IMR-90 (cell line): ENCODE results near the gene TMEM132A. TPM values are rescaled to one million over a fixed set of nuclear protein-coding genes. Genes with fewer than 3 reads are reported as not detected.

Source experiments
- ATAC-seq: fragments of 200-7000 bp; cut with Tn5 transposase; 2 replicates; pipeline ENCODE4 v1.9.1; 2020; ENCODE audit warnings: low read depth, mild to moderate bottlenecking, moderate library complexity
- BruUV-seq: library from RNA; stranded (reverse); fragments of 400-500 nt; replicated peaks from 2 replicates; lab custom pipeline; 2021; lab: Mats Ljungman, UMichigan
- CTCF ChIA-PET: fragments of 300-600 bp; formaldehyde crosslinking; extraction: SDS; loops from one replicate; lab custom pipeline; 2021; ENCODE audit warnings: antibody characterized with exemption; lab: Yijun Ruan, JAX
- POLR2A ChIA-PET: fragments of 300-600 bp; sonication (Branson Sonifier 250); formaldehyde crosslinking; loops from one replicate; lab custom pipeline; 2022; ENCODE audit warnings: antibody characterized with exemption; ENCODE audit not compliant: unreplicated experiment; lab: Charles Lee
- DNase-seq: peaks from one replicate; pipeline ENCODE4 v3.0.0; 2013
- H2AFZ ChIP-seq: replicated peaks from 2 replicates; pipeline ENCODE3; 2013; ENCODE audit warnings: low read length, mild to moderate bottlenecking; ENCODE audit not compliant: poor library complexity
- H2AK5ac ChIP-seq: 2 replicates; pipeline ENCODE4 v1.6.1; 2013; ENCODE audit warnings: low read depth, low read length, inconsistent platforms
- H2AK9ac ChIP-seq: replicated peaks from 2 replicates; pipeline ENCODE3; 2013; ENCODE audit warnings: mild to moderate bottlenecking, low read depth, low read length, moderate library complexity; ENCODE audit not compliant: poor library complexity
- H2BK120ac ChIP-seq: 2 replicates; pipeline ENCODE4 v1.6.1; 2013; ENCODE audit warnings: low read depth, low read length, inconsistent platforms
- H2BK15ac ChIP-seq: 3 replicates; pipeline ENCODE4 v1.6.1; 2013; ENCODE audit warnings: low read depth, low read length, inconsistent platforms
- H2BK20ac ChIP-seq: 2 replicates; pipeline ENCODE4 v1.6.1; 2013; ENCODE audit warnings: low read depth, mild to moderate bottlenecking, inconsistent platforms, low read length, moderate library complexity
- H2BK5ac ChIP-seq: 2 replicates; pipeline ENCODE4 v1.6.1; 2013; ENCODE audit warnings: mild to moderate bottlenecking, low read depth, low read length, inconsistent platforms; ENCODE audit not compliant: poor library complexity, severe bottlenecking
- H3K14ac ChIP-seq: replicated peaks from 2 replicates; pipeline ENCODE4 v1.6.1; 2013; ENCODE audit warnings: low read depth, low read length, inconsistent platforms
- H3K18ac ChIP-seq: 2 replicates; pipeline ENCODE4 v1.6.1; 2013; ENCODE audit warnings: low read depth, low read length, control low read depth
- H3K23ac ChIP-seq: 2 replicates; pipeline ENCODE4 v1.6.1; 2013; ENCODE audit warnings: low read depth, low read length, inconsistent platforms
- H3K27ac ChIP-seq: 2 replicates; pipeline ENCODE4 v1.5.1; 2013; ENCODE audit warnings: mild to moderate bottlenecking, control low read depth, low read length; ENCODE audit not compliant: insufficient read depth
- H3K27me3 ChIP-seq: 2 replicates; pipeline ENCODE4 v1.6.1; 2013; ENCODE audit warnings: low read length; ENCODE audit not compliant: control insufficient read depth, insufficient read depth
- H3K36me3 ChIP-seq: 2 replicates; pipeline ENCODE4 v1.6.1; 2013; ENCODE audit warnings: low read length, mixed read lengths; ENCODE audit not compliant: control insufficient read depth, insufficient read depth
- H3K4ac ChIP-seq: 2 replicates; pipeline ENCODE4 v1.6.1; 2013; ENCODE audit warnings: low read depth, low read length, inconsistent platforms
- H3K4me1 ChIP-seq: 2 replicates; pipeline ENCODE4 v1.6.1; 2013; ENCODE audit warnings: low read length, mixed read lengths; ENCODE audit not compliant: control insufficient read depth, insufficient read depth
- H3K4me2 ChIP-seq: 2 replicates; pipeline ENCODE4 v1.6.1; 2013; ENCODE audit warnings: low read depth, mild to moderate bottlenecking, control low read depth, low read length, moderate library complexity
- H3K4me3 ChIP-seq: 2 replicates; pipeline ENCODE4 v1.5.1; 2013; ENCODE audit warnings: low read depth, mild to moderate bottlenecking, control low read depth, low read length, moderate library complexity; ENCODE audit not compliant: insufficient read depth
- H3K56ac ChIP-seq: 2 replicates; pipeline ENCODE4 v1.6.1; 2013; ENCODE audit warnings: low read length, inconsistent platforms; ENCODE audit not compliant: insufficient read depth; ENCODE audit errors: extremely low read depth
- H3K79me1 ChIP-seq, 2 experiments: 2 replicates each; pipeline ENCODE4 v1.6.1; 2013; ENCODE audit warnings: low read length in 2 of 2, inconsistent platforms in 1 of 2, low read depth in 1 of 2
- H3K9ac ChIP-seq: 2 replicates; pipeline ENCODE4 v1.6.1; 2013; ENCODE audit warnings: low read depth, low read length, control low read depth
- H3K9me1 ChIP-seq: 2 replicates; pipeline ENCODE4 v1.6.1; 2013; ENCODE audit warnings: low read length, inconsistent platforms; ENCODE audit not compliant: insufficient read depth
- H3K9me3 ChIP-seq: 2 replicates; pipeline ENCODE4 v1.6.1; 2013; ENCODE audit warnings: low read length; ENCODE audit not compliant: control insufficient read depth, insufficient read depth
- H4K20me1 ChIP-seq: 2 replicates; pipeline ENCODE4 v1.6.1; 2013; ENCODE audit warnings: low read length, inconsistent platforms; ENCODE audit not compliant: insufficient read depth
- H4K5ac ChIP-seq: 2 replicates; pipeline ENCODE4 v1.6.1; 2013; ENCODE audit warnings: mild to moderate bottlenecking, low read depth, low read length, control low read depth
- H4K8ac ChIP-seq, 2 experiments: 2 replicates each; pipeline ENCODE4 v1.6.1; 2013; ENCODE audit warnings: low read depth in 2 of 2, low read length in 2 of 2, control low read depth in 1 of 2, inconsistent platforms in 1 of 2
- H4K91ac ChIP-seq: 2 replicates; pipeline ENCODE4 v1.6.1; 2013; ENCODE audit warnings: low read depth, low read length, inconsistent platforms; ENCODE audit not compliant: insufficient read depth
- BHLHE40 ChIP-seq: fragments of 150-350 bp; IDR thresholded peaks from 2 replicates; pipeline ENCODE4 v1.6.1; 2016; ENCODE audit warnings: mild to moderate bottlenecking, low read depth, low read length
- CHD1 ChIP-seq: IDR thresholded peaks from 2 replicates; pipeline ENCODE4 v1.6.1; 2012; ENCODE audit warnings: low read depth, low read length, improper control_type of control experiment
- ELK1 ChIP-seq: fragments of 150-350 bp; IDR thresholded peaks from 2 replicates; pipeline ENCODE4 v1.6.1; 2016; ENCODE audit warnings: low read depth, mild to moderate bottlenecking, low read length, moderate library complexity, borderline replicate concordance
- FOS ChIP-seq: fragments of 150-350 bp; IDR thresholded peaks from 2 replicates; pipeline ENCODE4 v1.6.1; 2016; ENCODE audit warnings: low read depth, low read length
- MAFK ChIP-seq: IDR thresholded peaks from 2 replicates; pipeline ENCODE4 v1.6.1; 2012; ENCODE audit warnings: low read depth, low read length, improper control_type of control experiment
- MAZ ChIP-seq: IDR thresholded peaks from 2 replicates; pipeline ENCODE4 v1.6.1; 2012; ENCODE audit warnings: low read depth, mild to moderate bottlenecking, low read length, improper control_type of control experiment, moderate library complexity, borderline replicate concordance
- MXI1 ChIP-seq: IDR thresholded peaks from 2 replicates; pipeline ENCODE4 v1.6.1; 2012; ENCODE audit warnings: low read depth, mild to moderate bottlenecking, low read length, moderate library complexity, borderline replicate concordance
- NFE2L2 ChIP-seq: fragments of 150-350 bp; IDR thresholded peaks from 2 replicates; pipeline ENCODE4 v1.6.1; 2016; ENCODE audit warnings: low read depth, mild to moderate bottlenecking, low read length
- POLR2A ChIP-seq: IDR thresholded peaks from 2 replicates; pipeline ENCODE4 v1.6.1; 2012; ENCODE audit warnings: mild to moderate bottlenecking, low read depth, low read length
- RAD21 ChIP-seq: IDR thresholded peaks from 2 replicates; pipeline ENCODE4 v1.6.1; 2012; ENCODE audit warnings: low read length, improper control_type of control experiment
- RCOR1 ChIP-seq: IDR thresholded peaks from 2 replicates; pipeline ENCODE4 v1.6.1; 2012; ENCODE audit warnings: mild to moderate bottlenecking, low read length, improper control_type of control experiment; ENCODE audit not compliant: insufficient replicate concordance
- RFX5 ChIP-seq: IDR thresholded peaks from 2 replicates; pipeline ENCODE4 v1.8.0; 2012; ENCODE audit warnings: low read depth, mild to moderate bottlenecking, low read length, moderate library complexity
- SMC3 ChIP-seq: fragments of 150-350 bp; IDR thresholded peaks from 2 replicates; pipeline ENCODE4 v1.6.1; 2016; ENCODE audit warnings: low read depth, mild to moderate bottlenecking, antibody characterized with exemption, low read length, moderate library complexity
- WGBS, 2 experiments: methylation state at CpG; one replicate each; pipeline versions ENCODE4 v1.1.5 to v1.1.7; 2013; ENCODE audit warnings: missing lambda C conversion rate in 2 of 2; ENCODE audit not compliant: insufficient read length in 1 of 2; ENCODE audit errors: extremely low coverage in 2 of 2; 5-methylcytosine and 5-hydroxymethylcytosine counted together
- dilution Hi-C: fragments of 300-500 bp; cut with HindIII; formaldehyde crosslinking; loops from one replicate; pipeline ENCODE4 v1.14.3; 2018; ENCODE audit warnings: low sequenced_read_pairs; ENCODE audit not compliant: unreplicated experiment
- in situ Hi-C: fragments of 300-500 bp; cut with MboI; formaldehyde crosslinking; loops from 3 replicates; pipeline ENCODE4 v1.14.3; 2019; ENCODE audit warnings: low sequenced_read_pairs, inconsistent platforms, mixed read lengths
- intact Hi-C: fragments of 100-400 bp; cut with micrococcal nuclease; formaldehyde crosslinking; loops from 2 replicates; pipeline ENCODE4 v1.10.0; 2022
- polyA plus RNA-seq, 3 experiments: library from polyadenylated mRNA; depleted of rRNA; stranded (reverse); fragments of >200 nt; gene quantifications; 2 replicates each; pipeline ENCODE4 v1.2.3, GENCODE V29; 2012; ENCODE audit warnings: low replicate concordance in 1 of 3
- total RNA-seq: library from RNA; depleted of rRNA; stranded (reverse); fragments of >200 nt; gene quantifications from 2 replicates; pipeline ENCODE4 v1.2.3, GENCODE V29; 2012
- TF ChIP-seq, protein P1 (sequence below): fragments of 150-350 bp; IDR thresholded peaks from 2 replicates; pipeline ENCODE4 v1.6.1; 2017; ENCODE audit warnings: mild to moderate bottlenecking, antibody characterized with exemption, low read length, low read depth
- TF ChIP-seq, protein P2 (sequence below): conservative IDR thresholded peaks from 2 replicates; pipeline ENCODE4 v1.5.1; 2012; ENCODE audit warnings: mild to moderate bottlenecking, low read depth, low read length, improper control_type of control experiment

The TMEM132A gene
- total and polyA plus RNA-seq, 2 of the 4 experiments (the other 2 are of a cell fraction), result 7.7 to 64.2 TPM

GRCh38 chr11:60954421-60954820 is 30.2 kb downstream of the TMEM132A start:
- H4K20me1 ChIP-seq, result no peaks in the 10 kb centered on the region
- H2BK120ac ChIP-seq, result no peak overlapping the region
- H3K9me3 ChIP-seq, result no peaks in the 10 kb centered on the region
- ATAC-seq (no peak), DNase-seq (no peak)
- no peak overlapping the region for H3K14ac ChIP-seq
- H2AK5ac ChIP-seq, result no peak overlapping the region
- H3K4me3 ChIP-seq, result no peak overlapping the region
- peaks cover 5% of the 10 kb centered on the region for H3K27me3 ChIP-seq
- POLR2A ChIA-PET, result no interaction called here
- H3K79me1 ChIP-seq, result no peaks in the 10 kb centered on the region; a peak in 1 of 4 replicates
- no peak overlapping the region for H3K18ac ChIP-seq
- H3K4me2 ChIP-seq, result no peak overlapping the region
- peaks cover 12% of the 10 kb centered on the region for H3K4me1 ChIP-seq
- intact Hi-C loops (no loop called here), dilution Hi-C loops (no loop called here), in situ Hi-C loops (no loop called here)
- no peak overlapping the region for H2BK20ac ChIP-seq
- no peaks in the 10 kb centered on the region for H3K9me1 ChIP-seq
- H3K56ac ChIP-seq, result no peak overlapping the region
- H4K8ac ChIP-seq, result no peak overlapping the region
- no peak overlapping the region for H3K23ac ChIP-seq
- H4K5ac ChIP-seq, result no peak overlapping the region
- no peak overlapping the region for H4K91ac ChIP-seq
- no peak overlapping the region for H3K27ac ChIP-seq
- no peak overlapping the region for H2BK15ac ChIP-seq
- H2AK9ac ChIP-seq, result no peak overlapping the region
- CTCF ChIA-PET, result no interaction called here
- WGBS, 2 experiments, result no CpG with 5 or more reads among the region's 5 CpGs
- TF ChIP-seq ELK1, result no peak
- TF ChIP-seq RAD21, result no peak
- TF ChIP-seq, protein P1, sequence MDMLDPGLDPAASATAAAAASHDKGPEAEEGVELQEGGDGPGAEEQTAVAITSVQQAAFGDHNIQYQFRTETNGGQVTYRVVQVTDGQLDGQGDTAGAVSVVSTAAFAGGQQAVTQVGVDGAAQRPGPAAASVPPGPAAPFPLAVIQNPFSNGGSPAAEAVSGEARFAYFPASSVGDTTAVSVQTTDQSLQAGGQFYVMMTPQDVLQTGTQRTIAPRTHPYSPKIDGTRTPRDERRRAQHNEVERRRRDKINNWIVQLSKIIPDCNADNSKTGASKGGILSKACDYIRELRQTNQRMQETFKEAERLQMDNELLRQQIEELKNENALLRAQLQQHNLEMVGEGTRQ, result no peak
- TF ChIP-seq CHD1, result no peak
- TF ChIP-seq, protein P2, sequence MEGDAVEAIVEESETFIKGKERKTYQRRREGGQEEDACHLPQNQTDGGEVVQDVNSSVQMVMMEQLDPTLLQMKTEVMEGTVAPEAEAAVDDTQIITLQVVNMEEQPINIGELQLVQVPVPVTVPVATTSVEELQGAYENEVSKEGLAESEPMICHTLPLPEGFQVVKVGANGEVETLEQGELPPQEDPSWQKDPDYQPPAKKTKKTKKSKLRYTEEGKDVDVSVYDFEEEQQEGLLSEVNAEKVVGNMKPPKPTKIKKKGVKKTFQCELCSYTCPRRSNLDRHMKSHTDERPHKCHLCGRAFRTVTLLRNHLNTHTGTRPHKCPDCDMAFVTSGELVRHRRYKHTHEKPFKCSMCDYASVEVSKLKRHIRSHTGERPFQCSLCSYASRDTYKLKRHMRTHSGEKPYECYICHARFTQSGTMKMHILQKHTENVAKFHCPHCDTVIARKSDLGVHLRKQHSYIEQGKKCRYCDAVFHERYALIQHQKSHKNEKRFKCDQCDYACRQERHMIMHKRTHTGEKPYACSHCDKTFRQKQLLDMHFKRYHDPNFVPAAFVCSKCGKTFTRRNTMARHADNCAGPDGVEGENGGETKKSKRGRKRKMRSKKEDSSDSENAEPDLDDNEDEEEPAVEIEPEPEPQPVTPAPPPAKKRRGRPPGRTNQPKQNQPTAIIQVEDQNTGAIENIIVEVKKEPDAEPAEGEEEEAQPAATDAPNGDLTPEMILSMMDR, result no peak
- TF ChIP-seq POLR2A, result no peak
- no peak for TF ChIP-seq MAFK
- TF ChIP-seq NFE2L2, result no peak
- TF ChIP-seq BHLHE40, result no peak
- TF ChIP-seq MXI1, result no peak
- no peak for TF ChIP-seq SMC3
- no peak for TF ChIP-seq RCOR1
- TF ChIP-seq FOS, result no peak
- TF ChIP-seq MAZ, result no peak
- no peak for TF ChIP-seq RFX5
- no TSS peak for BruUV-seq
- no peaks in the 10 kb centered on the region for H3K36me3 ChIP-seq
- H3K4ac ChIP-seq, result no peak overlapping the region
- H3K9ac ChIP-seq, result no peak overlapping the region
- no peak overlapping the region for H2AFZ ChIP-seq
- H2BK5ac ChIP-seq, result no peak overlapping the region
